Thymus (tissue), 11 donors: ENCODE results near the gene SUCLG2. TPM values are rescaled to one million over a fixed set of nuclear protein-coding genes. Genes with fewer than 3 reads are reported as not detected.
A peak's percentile ranks its signal among the peaks of the same experiment; 100 is the strongest.

Source experiments
- DNase-seq, 9 donors: peaks; one replicate each; pipeline ENCODE4 v3.0.0-alpha.2; 2013; ENCODE audit warnings: low spot score in 9 of 9, low read depth in 6 of 9, missing footprints in 1 of 9
- H3K27ac ChIP-seq, 2 donors: one replicate each; pipeline ENCODE4 v1.5.1; 2013; ENCODE audit warnings: control low read depth in 1 of 2, low read depth in 1 of 2, low read length in 1 of 2, mild to moderate bottlenecking in 1 of 2, moderate library complexity in 1 of 2
- H3K27me3 ChIP-seq, 2 donors: one replicate each; pipeline ENCODE4 v1.5.1; 2013; ENCODE audit warnings: low read length in 1 of 2; ENCODE audit not compliant: control insufficient read depth in 2 of 2, insufficient read depth in 1 of 2
- H3K36me3 ChIP-seq, 2 donors: one replicate each; pipeline ENCODE4 v1.5.1; 2013; ENCODE audit warnings: low read length in 1 of 2, mild to moderate bottlenecking in 1 of 2, moderate library complexity in 1 of 2; ENCODE audit not compliant: control insufficient read depth in 2 of 2, insufficient read depth in 2 of 2
- H3K4me1 ChIP-seq, 2 donors: one replicate each; pipeline ENCODE4 v1.5.1; 2013; ENCODE audit warnings: low read length in 2 of 2; ENCODE audit not compliant: control insufficient read depth in 2 of 2, insufficient read depth in 2 of 2
- H3K4me3 ChIP-seq, 2 donors: one replicate each; pipeline ENCODE4 v1.5.1; 2013; ENCODE audit warnings: low read length in 2 of 2, control low read depth in 1 of 2, mild to moderate bottlenecking in 1 of 2
- H3K9me3 ChIP-seq, 2 donors: one replicate each; pipeline ENCODE4 v1.5.1; 2013; ENCODE audit warnings: low read length in 1 of 2, mild to moderate bottlenecking in 1 of 2; ENCODE audit not compliant: control insufficient read depth in 2 of 2, insufficient read depth in 1 of 2
- WGBS: extraction: QIAGEN DNeasy Blood & Tissue Kit; methylation state at CpG from one replicate; pipeline ENCODE4 v1.1.7; 2013; 5-methylcytosine and 5-hydroxymethylcytosine counted together
- polyA plus RNA-seq: library from polyadenylated mRNA; stranded (reverse); fragments of 200-250 nt; gene quantifications from one replicate; pipeline ENCODE4 v1.2.3, GENCODE V29; 2013
- total RNA-seq: library from RNA; stranded (reverse); fragments of 120-200 nt; gene quantifications from one replicate; pipeline ENCODE4 v1.2.4, GENCODE V29; 2013
- donor health status: healthy.

The SUCLG2 gene
- total and polyA plus RNA-seq, 2 donors, result 24.1 to 38.3 TPM

DNA sequence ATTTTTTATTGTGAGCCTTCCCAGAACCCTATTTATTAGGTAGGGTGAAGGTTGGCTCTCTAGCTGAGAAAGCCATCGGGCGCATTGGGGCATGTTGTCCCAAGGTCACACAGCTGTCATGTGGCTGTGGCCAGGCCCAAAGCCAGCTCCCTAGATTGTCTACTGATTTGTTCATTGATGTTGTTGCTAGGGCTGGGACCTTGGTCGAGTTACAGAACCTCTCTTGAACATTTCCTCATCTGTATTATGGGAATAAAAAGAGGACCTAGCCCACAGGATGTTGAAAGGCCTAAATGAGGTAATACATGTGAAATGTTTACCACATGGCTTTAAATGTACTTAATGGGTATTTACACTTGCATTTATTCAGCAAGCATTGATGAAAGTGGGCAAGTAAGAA lies 252.5 kb downstream of the SUCLG2 start:
- Histone ChIP-seq H3K36me3 (peaks cover 0 to 3% of the 10 kb centered on the region in 2 donors), H3K4me1 (no peaks in the 10 kb centered on the region), H3K4me3 (no peak overlapping the region), H3K27me3 (no peaks in the 10 kb centered on the region), H3K27ac (no peak overlapping the region), H3K9me3 (no peaks in the 10 kb centered on the region)
- WGBS, result 95% methylated on average over 3 of the region's 3 CpGs
- no peak for DNase-seq

DNA sequence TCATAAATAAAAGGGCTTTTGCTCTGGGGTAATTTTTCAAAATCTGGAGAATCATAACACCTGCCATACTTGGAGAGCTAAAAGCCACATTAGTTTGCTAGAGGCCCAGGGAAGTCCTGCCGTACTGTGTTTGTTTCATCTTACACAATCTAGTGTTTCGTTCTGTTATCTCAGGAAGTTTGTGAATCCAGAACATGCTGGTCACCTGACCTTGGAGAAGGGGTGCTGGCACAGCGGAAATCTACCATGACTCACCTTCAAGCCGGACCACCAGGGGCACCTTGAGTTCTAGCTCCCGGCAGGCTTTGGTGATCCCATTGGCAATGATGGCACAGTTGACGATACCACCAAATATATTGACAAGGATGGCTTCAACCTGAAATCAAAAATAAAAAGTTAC lies 253.9 kb downstream of the SUCLG2 start:
- Histone ChIP-seq H3K4me1 (no peaks in the 10 kb centered on the region), H3K27ac (no peak overlapping the region), H3K4me3 (no peak overlapping the region), H3K36me3 (peaks cover 0 to 3% of the 10 kb centered on the region in 2 donors), H3K9me3 (no peaks in the 10 kb centered on the region), H3K27me3 (no peaks in the 10 kb centered on the region)
- 97% methylated on average over 6 of the region's 6 CpGs for WGBS
- no peak for DNase-seq

DNA sequence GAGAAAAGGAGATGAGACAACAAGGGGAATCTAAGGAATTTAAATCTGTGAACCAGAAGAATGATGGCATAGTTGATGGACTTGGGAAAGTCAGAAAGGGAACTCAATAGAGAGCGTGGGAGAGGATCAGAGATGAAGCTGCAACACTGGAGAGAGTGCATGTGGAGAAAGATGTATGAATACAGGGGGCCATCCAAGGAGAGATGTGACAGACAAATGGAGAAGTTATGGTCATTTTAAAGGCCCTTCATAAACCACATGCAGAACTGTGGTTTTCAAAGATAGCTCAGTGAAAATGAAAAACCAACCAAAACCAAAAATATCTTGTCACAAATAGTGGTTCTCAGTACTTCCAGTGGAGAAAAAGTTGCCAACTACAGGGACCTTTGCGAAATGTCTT lies 265.2 kb downstream of the SUCLG2 start:
- no peak overlapping the region for H3K4me3 ChIP-seq
- no peak for DNase-seq
- H3K9me3 ChIP-seq, result no peaks in the 10 kb centered on the region
- no peaks in the 10 kb centered on the region for H3K27me3 ChIP-seq
- H3K27ac ChIP-seq, result no peak overlapping the region
- WGBS, result 20% methylated on average over 2 of the region's 2 CpGs
- H3K4me1 ChIP-seq, result no peaks in the 10 kb centered on the region
- no peaks in the 10 kb centered on the region for H3K36me3 ChIP-seq

DNA sequence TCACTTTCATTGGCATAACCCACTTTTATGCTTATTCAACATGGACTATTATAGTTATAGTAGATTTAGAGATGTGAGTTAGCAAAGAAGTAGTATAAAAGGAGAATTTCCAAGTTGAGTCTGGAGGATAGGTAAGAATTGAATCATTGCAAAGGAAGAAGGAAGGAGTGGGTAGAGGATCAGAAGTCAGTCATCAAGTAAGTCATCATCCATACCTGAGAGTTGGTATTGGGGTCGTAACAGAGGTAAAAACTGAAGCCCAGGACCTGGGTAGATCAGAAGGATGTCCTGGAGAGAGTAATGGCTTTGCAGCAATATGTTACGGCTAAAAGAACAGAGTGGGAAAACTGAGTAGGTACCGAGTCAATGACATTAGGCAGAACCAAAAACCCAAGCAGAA lies 265.7 kb downstream of the SUCLG2 start:
- H3K27me3 ChIP-seq, result no peaks in the 10 kb centered on the region
- no peaks in the 10 kb centered on the region for H3K9me3 ChIP-seq
- no peaks in the 10 kb centered on the region for H3K36me3 ChIP-seq
- DNase-seq, result no peak
- no peak overlapping the region for H3K27ac ChIP-seq
- H3K4me3 ChIP-seq, result no peak overlapping the region
- H3K4me1 ChIP-seq, result no peaks in the 10 kb centered on the region
- 96% methylated on average over 3 of the region's 3 CpGs for whole genome bisulfite sequencing

DNA sequence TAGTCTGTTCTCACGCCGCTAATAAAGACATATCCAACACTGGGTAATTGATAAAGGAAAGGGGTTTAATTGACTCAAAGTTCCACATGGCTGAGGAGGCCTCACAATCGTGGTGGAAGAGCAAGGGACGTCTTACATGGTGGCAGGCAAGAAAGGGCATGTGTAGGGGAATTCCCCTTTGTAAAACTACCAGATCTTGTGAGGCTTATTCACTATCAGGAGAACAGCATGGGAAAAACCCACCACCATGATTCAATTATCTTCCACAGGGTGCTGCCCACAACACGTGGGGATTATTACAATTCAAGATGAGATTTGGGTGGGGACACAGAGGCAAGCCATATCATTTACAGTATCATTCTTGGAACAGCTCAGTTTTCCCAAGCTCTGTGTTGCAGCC lies 268.0 kb downstream of the SUCLG2 start:
- H3K9me3 ChIP-seq, result no peaks in the 10 kb centered on the region
- H3K4me1 ChIP-seq, result no peaks in the 10 kb centered on the region
- no peaks in the 10 kb centered on the region for H3K27me3 ChIP-seq
- no peaks in the 10 kb centered on the region for H3K36me3 ChIP-seq
- no peak overlapping the region for H3K4me3 ChIP-seq
- no peak for DNase-seq
- 72% methylated on average over 5 of the region's 5 CpGs for WGBS
- H3K27ac ChIP-seq, result no peak overlapping the region

DNA sequence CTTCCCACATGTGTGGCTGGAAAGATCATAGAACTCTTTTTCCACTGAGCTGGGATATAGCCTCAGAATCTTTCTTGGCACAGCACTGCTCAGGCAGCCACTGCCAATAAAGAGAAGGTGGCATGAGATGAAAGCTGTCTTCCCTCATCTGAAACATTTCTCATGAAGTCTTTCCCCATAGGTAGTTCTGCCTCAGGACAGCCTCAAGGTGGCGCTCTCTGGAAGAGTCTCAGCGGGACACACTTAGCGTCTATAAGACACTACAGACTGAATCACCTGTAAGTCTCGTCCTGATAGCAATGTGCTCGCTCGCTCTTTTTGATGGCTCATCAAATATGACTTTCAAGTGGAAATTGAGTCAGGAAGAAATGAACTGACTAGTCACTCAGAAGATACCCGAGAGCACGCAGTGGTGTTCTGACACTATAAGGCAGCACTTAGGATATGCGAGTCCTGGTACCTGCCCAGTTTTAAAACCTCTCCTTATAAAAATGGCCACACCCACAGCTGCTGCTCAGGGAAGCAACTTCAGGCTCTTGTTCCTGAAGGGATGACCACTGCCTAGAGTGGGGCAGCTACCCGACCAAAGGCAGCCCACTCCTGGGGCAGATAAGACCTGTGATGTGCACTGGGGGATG lies 269.5 kb downstream of the SUCLG2 start:
- Histone ChIP-seq H3K36me3 (no peaks in the 10 kb centered on the region), H3K4me1 (no peaks in the 10 kb centered on the region), H3K27ac (no peak overlapping the region), H3K4me3 (no peak overlapping the region), H3K9me3 (peaks cover 0 to 1% of the 10 kb centered on the region in 2 donors), H3K27me3 (no peaks in the 10 kb centered on the region)
- 81% methylated on average over 10 of the region's 10 CpGs for WGBS
- peak in 7 of 9 donors; percentile 6 to 59 (median 13) for DNase-seq

DNA sequence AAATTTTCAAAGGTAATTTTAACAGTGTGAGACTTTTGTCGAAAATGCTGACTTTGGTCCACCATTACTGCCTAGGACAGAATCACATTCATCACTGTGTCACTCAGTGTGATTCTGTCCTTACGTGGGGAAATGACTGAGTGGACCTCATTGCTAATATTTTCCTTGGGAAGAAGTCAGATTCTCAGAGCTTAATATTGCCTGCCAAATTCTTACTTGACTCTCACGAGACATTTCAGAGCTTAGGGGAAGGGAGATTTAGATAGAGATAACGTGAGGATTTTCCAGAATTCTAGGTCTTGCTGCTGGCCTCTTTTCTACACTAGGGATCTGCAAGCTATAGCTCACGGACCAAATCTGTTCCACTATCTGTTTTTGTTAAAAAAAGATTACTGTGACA lies 270.4 kb downstream of the SUCLG2 start:
- H3K4me3 ChIP-seq, result no peak overlapping the region
- no peaks in the 10 kb centered on the region for H3K27me3 ChIP-seq
- no peaks in the 10 kb centered on the region for H3K4me1 ChIP-seq
- 94% methylated on average over 5 of the region's 5 CpGs for WGBS
- H3K27ac ChIP-seq, result no peak overlapping the region
- DNase-seq, result no peak
- H3K36me3 ChIP-seq, result no peaks in the 10 kb centered on the region
- peaks cover 0 to 1% of the 10 kb centered on the region in 2 donors for H3K9me3 ChIP-seq

DNA sequence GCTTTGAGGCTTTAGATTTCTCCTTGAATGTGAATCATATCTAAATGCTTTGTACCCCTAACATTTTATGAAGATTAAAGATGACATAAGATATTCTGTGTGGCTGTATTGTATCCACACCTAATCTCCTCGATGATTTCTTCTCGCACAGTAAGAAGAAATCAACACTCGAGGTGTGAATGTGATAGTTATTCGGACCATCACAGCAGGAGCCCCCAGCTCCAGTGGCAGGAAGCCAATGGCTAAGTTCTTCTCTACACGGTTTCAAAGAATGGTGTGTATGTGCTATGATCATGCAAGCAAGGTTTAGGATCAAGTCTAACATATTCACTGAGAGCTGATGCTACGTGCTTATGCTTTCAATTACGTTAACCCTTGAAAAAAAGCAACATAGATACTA lies 271.0 kb downstream of the SUCLG2 start:
- WGBS, result 90% methylated on average over 7 of the region's 7 CpGs
- H3K4me3 ChIP-seq, result no peak overlapping the region
- no peaks in the 10 kb centered on the region for H3K27me3 ChIP-seq
- H3K36me3 ChIP-seq, result no peaks in the 10 kb centered on the region
- no peaks in the 10 kb centered on the region for H3K4me1 ChIP-seq
- DNase-seq, result no peak
- H3K9me3 ChIP-seq, result peaks cover 0 to 1% of the 10 kb centered on the region in 2 donors
- H3K27ac ChIP-seq, result no peak overlapping the region

DNA sequence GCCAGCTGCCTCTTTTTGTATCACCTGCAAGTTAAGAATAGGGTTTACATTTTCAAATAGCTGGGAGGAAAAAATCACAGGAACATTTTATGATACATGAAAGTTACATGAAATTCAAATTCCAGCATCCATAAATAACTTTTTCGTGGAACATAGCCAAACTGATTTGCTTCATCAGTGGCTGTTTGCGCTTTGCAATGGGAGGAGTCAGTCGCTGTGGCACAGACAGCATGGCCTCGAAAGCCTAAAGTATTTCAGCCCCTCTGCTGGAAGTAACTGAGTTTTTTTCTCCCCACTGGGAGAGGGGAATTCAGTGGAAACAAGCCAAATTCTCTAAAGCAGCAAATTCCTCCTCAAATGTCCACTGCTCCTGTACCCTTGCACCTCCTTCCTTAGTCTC lies 271.9 kb downstream of the SUCLG2 start:
- DNase-seq, result no peak
- no peaks in the 10 kb centered on the region for H3K4me1 ChIP-seq
- no peak overlapping the region for H3K4me3 ChIP-seq
- H3K9me3 ChIP-seq, result peaks cover 0 to 1% of the 10 kb centered on the region in 2 donors
- no peak overlapping the region for H3K27ac ChIP-seq
- H3K27me3 ChIP-seq, result no peaks in the 10 kb centered on the region
- 93% methylated on average over 4 of the region's 4 CpGs for WGBS
- no peaks in the 10 kb centered on the region for H3K36me3 ChIP-seq
